Measurements from ENCODE around the gene CCNJL.

Gene CCNJL

DNA sequence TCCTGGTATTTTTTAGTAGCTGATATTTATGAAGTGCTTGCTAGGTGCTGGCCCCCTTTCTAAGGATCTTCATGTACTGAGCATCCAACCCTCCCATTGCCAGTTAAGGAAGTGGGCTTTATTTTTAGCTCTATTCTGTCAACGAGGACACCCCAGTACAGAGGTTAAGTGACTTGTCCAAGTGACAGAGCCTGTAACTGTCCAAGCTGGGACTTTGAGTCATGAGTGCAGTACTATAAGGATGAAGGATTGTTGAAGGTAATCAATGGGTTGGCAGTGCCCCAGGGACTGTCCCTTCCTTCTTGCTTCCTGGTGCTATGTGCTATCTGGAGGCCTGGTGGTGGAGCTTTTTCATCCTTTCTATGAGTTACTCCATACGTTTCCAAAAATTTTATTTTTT lies 101.0 kb downstream of the CCNJL start:
- no peak for DNase-seq

DNA sequence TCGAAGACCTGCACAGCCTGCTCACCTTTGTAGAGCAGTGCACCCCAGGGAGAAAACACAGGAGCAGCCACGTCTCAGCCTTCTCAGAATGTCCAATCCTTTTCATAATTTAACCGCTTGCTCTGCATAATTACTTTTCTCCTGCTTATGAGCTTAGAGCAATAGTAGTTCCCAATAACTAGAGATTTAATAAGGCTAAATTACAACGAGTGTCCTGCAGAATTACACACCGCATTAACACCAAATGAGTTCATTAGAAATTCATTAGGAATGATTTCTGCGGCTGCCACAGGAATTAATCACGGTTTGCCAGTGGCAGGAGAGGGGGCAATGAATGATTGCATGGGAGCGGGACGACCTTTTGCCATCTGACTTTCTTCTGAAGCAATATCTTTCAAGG lies 101.8 kb downstream of the CCNJL start:
- DNase-seq, result no peak

DNA sequence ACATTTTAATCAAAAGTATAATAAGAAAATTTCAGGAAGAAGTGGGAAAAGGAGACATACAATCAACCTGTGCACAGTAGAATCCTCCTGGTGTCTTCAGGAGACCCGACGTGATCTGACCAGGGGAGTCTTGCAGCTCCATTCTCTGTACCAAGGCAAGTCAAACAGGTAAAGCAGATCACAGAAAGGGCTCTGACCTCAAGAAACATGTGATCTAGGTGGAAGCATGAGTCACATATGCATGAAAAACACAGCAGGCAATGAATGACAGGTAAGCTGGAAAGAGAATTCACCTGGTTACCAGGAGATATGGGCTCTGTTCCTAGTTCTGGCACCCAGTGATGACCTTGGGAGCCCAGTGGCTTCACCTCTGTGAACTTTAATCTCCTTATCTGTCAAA lies 102.4 kb downstream of the CCNJL start:
- no peak for DNase-seq

DNA sequence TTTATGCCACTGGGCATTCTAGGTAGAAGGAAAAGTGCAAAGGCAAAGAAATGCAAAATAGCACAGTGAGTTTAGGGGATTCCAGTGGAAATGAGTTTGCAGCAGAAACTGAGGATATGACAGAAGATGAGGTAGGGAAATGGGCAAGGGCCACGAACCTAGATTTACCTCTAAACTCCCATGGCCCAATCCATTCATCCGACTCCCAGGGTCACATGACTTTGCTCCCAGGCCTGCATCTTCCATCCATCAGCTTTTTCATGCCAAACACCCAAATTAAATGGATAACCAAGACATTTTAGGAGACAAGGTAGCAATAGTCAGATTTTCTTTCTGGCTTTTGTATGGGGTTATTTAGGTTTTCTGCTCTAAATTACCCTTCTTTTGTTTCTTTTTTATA lies 105.3 kb downstream of the CCNJL start:
- no peak for DNase-seq

Data from suppressor macrophage treated with lipopolysaccharide for 1 hour (primary cell).